ENCODE data around the gene PBX4.

Gene PBX4

DNA sequence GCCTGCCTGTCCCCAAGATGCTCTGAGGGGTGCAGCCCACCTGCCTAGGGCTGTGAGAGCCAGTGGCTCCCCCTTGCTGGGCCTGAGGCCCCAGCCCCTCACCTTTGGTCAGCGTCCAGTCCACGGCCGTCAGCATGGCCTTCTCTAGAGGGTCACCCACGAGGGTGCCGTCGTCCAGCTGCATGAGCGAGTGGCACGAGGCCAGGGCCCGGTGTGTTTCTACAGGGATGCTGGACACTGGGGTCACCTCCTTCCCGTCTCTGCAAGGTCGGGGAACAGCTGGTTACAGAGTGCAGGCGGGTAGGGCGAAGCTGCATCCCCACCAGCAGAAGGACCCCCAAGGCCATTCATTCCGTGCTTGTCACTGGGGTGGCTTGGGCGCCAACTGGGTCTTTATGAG, 36.0 kb upstream of the PBX4 start:
- TF ChIP-seq, protein P1, sequence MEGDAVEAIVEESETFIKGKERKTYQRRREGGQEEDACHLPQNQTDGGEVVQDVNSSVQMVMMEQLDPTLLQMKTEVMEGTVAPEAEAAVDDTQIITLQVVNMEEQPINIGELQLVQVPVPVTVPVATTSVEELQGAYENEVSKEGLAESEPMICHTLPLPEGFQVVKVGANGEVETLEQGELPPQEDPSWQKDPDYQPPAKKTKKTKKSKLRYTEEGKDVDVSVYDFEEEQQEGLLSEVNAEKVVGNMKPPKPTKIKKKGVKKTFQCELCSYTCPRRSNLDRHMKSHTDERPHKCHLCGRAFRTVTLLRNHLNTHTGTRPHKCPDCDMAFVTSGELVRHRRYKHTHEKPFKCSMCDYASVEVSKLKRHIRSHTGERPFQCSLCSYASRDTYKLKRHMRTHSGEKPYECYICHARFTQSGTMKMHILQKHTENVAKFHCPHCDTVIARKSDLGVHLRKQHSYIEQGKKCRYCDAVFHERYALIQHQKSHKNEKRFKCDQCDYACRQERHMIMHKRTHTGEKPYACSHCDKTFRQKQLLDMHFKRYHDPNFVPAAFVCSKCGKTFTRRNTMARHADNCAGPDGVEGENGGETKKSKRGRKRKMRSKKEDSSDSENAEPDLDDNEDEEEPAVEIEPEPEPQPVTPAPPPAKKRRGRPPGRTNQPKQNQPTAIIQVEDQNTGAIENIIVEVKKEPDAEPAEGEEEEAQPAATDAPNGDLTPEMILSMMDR (IDR thresholded peaks at IDR 0.05; ENCODE audit: insufficient read depth, low read depth, low read length, missing control alignments), result no peak
- no peak for DNase-seq (ENCODE audit: low read depth)
- no peak overlapping the region for H3K4me3 ChIP-seq (ENCODE audit: low read depth, low read length)

DNA sequence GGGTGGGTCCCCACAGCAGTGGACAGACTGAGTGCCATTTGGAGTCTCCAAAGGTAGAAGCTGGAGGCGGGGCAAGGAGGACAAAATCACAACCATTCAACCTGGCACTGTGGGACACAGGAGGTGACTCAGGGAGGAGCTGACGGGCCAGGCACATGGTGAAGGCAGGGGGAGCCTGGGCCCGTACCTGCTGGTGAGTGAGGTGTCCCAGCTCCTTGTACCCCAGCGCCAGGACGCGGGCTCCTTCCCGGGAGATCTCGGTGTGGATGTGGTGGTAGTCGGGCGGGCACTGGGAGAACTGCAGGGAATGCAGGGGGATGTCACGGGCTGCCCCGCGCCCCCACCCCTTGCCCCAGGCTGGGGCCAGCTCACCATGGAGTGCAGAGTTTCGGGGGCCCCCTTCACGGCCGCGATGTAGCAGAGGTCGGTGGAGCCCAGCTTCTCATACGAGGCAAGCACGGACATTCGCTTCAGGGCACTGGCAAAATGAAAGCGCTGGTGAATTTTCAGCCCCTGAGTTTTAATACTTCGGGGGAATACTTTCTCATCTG, 35.2 kb upstream of the PBX4 start:
- DNase-seq (ENCODE audit: low read depth), result no peak
- TF ChIP-seq, protein P1 (IDR thresholded peaks at IDR 0.05; ENCODE audit: insufficient read depth, low read depth, low read length, missing control alignments), result no peak
- no peak overlapping the region for H3K4me3 ChIP-seq (ENCODE audit: low read depth, low read length)

DNA sequence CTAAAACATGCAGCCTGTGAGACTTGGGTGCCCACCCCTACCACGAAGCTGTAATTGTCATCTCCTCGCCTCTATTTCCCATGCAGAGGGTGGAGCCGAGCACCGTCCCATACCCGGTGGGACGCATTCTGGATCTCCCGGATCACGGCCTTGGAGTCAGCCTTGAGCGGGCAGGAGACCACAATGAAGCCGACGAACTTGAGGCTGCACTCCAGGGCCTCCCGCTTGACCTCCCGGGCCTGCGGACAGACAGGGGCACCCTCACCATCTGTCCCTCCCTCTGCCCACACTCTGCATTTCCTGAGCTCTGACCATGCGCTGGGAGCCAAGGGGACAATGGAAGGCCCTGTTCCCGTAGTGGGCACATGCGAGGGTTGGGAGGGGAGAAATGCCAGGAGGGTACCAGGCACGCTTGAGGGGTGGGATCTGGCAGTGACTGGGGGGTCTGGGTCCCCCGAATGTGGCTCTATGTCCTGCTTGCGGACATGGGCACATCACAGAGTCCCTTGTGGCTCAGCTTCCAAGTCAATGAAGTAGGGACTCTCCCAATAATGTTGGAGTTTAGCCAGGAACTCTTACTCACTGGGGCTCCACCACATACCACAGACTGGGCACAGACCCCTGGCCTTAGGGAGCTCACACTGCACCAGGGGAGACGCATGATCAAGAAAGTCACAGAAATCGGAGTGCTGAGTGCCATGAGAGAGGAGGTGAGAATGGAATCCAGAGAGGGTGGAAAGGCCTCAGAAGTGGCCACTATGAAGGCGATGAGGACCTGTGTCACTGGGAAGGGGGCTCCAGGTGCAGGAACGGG, 34.2 kb upstream of the PBX4 start:
- no peak overlapping the region for H3K4me3 ChIP-seq (ENCODE audit: low read depth, low read length)
- TF ChIP-seq, protein P1 (IDR thresholded peaks at IDR 0.05; ENCODE audit: insufficient read depth, low read depth, low read length, missing control alignments), result no peak
- no peak for DNase-seq (ENCODE audit: low read depth)

DNA sequence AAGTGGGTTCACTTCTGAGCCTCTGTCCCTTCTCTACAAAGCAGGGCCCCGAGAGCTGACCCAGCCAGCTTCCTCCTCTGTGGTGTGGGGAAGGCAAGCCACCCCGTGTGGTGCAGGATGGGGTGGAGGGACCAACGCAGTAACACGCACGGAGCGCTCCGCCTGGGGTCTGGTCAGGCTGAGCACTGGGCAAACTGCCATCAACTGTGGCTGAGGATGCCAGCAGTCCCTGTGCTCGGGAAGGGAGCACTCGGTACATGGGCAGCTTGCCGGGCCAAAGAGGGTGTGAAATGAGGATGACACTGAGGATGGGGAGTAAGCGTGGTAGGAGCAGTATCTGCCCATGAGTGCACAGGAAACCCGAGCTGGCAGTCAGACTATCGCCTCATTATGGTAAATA, 32.6 kb upstream of the PBX4 start:
- TF ChIP-seq, protein P1 (IDR thresholded peaks at IDR 0.05; ENCODE audit: insufficient read depth, low read depth, low read length, missing control alignments), result no peak
- DNase-seq (ENCODE audit: low read depth), result no peak

DNA sequence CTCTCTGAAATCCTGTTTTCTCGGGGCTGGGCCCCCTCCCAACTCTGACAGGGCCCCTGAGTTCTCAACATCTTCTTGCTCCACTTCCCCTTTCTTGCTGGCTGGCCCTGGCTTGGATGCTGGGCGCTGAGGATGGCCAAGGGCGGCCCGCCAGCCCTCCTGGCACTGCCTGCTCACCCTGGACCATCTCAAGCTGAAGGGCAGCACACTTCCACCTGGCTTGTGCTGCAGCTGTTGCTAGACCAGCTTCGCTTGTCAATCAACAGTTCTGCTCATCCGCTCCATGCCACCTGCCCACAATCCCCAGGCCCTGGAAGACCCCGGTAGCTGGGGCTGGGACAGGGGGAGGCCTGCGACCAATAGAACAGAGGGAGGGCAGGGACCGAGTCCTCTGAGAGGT, 31.8 kb upstream of the PBX4 start:
- H3K4me3 ChIP-seq (ENCODE audit: low read depth, low read length), result no peak overlapping the region
- no peak for DNase-seq (ENCODE audit: low read depth)
- TF ChIP-seq, protein P1 (IDR thresholded peaks at IDR 0.05; ENCODE audit: insufficient read depth, low read depth, low read length, missing control alignments), result no peak

More for the DNA sequence above, 32.6 kb upstream of the PBX4 start:
- H3K4me3 ChIP-seq (ENCODE audit: low read depth, low read length), result no peak overlapping the region

DNA sequence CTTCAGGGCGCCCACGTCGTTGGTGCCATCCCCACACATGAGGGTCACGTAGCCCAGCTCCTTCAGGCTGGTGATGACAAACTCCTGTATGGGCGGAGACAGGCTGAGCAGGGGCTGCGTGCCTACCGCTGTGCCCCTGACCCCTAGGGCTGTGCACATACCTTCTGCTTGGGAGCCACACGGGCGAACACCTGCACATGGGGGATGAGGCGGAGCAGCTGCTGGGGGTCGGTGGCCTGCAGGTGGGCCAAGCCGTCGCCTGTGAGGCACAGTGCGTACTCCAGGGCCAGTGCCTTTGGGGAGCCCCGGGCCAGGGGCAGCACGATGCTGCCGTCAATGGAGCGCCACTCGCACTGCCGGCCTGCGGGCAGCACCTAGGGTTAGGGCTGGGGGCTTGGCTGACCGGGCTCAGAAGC, 31.1 kb upstream of the PBX4 start:
- no peak overlapping the region for H3K4me3 ChIP-seq (ENCODE audit: low read depth, low read length)
- TF ChIP-seq, protein P1 (IDR thresholded peaks at IDR 0.05; ENCODE audit: insufficient read depth, low read depth, low read length, missing control alignments), result no peak
- no peak for DNase-seq (ENCODE audit: low read depth)
